Inflammatory macrophage treated with lipopolysaccharide for 4 hours (primary cell): ENCODE measurements around the gene STRAP.

Source experiments
- DNase-seq: peaks from one replicate; pipeline ENCODE4 v3.0.0-alpha.2; 2020

STRAP gene, protein sequence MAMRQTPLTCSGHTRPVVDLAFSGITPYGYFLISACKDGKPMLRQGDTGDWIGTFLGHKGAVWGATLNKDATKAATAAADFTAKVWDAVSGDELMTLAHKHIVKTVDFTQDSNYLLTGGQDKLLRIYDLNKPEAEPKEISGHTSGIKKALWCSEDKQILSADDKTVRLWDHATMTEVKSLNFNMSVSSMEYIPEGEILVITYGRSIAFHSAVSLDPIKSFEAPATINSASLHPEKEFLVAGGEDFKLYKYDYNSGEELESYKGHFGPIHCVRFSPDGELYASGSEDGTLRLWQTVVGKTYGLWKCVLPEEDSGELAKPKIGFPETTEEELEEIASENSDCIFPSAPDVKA

DNA sequence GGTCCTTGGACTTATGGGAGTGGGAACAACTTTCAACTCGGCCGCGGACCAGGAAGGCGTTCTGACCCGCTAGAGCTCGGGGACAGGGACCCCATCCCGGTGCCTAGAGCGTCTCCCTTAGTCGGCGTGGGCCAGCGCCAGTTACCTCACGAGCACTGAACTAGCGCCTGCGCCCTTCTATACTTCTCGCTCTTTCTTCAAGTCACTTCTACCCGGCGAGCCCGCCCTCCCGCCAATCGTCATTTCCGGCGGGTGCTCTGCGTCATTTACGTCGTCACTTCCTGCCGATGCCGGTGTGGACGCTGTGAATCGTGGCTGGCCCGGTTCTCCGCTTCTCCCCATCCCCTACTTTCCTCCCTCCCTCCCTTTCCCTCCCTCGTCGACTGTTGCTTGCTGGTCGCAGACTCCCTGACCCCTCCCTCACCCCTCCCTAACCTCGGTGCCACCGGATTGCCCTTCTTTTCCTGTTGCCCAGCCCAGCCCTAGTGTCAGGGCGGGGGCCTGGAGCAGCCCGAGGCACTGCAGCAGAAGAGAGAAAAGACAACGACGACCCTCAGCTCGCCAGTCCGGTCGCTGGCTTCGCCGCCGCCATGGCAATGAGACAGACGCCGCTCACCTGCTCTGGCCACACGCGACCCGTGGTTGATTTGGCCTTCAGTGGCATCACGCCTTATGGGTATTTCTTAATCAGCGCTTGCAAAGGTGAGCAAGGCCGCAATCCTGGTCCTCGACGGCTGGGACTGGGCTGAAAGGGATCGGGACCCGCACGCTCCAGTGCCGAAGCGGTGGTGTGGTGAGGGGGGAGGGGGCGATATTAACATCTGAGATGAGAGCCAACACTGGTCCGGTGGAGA is at the start of gene STRAP:
STRAP (plus strand) TSS at position 270 of the 854 bp plus-strand sequence; CDS start at position 591, 321 bp downstream.
- peak; percentile 98 for DNase-seq

DNA sequence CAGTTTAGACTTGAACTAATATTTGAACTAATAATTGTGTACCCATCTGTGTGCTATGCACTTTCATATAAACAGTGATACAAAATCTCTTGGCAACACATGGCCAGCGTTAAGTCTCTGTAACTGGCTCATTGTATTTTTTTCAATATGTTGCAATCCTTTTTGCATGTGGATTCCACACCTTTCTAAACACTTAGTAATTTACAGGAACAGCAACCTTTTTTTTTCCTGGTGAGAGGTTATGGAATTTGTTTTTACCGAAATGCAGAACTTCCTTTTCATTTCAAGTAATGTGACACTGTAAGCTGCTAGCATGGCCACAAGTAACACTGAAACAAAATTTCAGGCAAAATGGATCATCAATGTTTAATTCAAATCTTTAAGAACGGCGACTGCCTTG is 47.6 kb upstream of the STRAP start:
- DNase-seq: no peak

DNA sequence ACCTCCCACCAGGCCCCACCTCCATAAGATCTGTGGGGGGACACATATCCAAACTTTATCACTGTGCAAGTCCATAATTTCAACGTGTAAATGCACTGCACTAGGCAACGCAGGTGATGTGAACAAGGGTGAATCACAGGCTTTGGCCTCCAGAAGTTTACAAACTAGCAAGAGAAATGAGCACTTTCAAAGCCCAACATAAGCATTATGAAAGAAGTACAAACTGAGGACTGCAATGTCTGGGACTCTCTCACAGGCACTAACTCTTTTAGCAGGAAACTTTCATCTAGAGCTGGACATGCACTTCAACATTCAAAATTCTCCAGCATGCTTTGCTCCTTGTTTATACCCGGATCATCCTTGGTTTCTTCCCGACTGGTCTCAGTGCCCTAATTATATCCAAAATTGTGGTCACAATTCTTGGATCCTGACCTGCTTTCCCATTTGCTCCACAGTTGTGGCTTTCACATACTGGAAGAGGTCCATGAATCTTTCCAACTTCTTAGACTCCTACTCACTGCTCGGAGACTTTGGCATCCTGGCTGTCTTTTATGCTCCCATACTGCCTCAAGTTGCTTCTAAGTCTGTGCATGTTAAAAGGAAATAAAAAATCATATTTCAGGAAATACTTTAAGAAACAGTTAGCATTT is 44.9 kb upstream of the STRAP start:
- no peak for DNase-seq

DNA sequence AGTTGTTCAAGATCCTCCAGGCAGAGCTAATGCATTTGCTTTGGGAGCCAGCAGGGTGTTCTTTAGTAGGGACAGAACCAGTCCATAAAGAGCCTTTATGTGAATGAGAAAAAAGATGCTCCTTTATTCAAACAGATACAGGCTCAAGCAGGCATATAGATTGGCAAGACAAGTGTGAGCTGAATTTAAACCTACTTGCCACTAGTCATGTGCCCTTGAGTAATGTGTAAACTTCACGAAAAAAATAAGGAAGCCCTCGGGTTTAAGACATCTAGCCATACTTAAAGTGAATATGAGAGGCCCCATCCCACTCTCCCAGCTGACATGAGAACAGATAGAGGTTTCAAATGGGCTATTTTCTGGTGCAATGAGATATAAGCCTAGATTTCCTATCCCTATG is 43.1 kb upstream of the STRAP start:
- DNase-seq: peak; percentile 70

DNA sequence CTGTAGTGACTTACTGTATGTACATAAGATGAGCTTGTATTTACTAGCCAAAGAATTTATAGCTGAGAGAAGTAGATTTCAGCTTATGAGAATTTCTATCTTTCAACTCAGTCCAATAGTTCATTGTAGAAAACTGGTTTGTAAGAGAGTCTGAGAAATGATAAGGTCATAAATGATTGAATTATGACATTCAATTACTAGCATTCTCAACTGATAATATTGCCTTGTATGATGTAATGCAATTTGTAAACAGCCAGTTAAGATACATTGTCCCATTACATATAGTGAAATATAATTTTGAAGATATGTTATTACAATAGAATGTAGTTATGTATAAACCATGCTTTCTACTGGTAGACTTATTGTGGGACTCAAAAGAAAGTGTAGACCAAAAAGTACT is 42.5 kb upstream of the STRAP start:
- no peak for DNase-seq

DNA sequence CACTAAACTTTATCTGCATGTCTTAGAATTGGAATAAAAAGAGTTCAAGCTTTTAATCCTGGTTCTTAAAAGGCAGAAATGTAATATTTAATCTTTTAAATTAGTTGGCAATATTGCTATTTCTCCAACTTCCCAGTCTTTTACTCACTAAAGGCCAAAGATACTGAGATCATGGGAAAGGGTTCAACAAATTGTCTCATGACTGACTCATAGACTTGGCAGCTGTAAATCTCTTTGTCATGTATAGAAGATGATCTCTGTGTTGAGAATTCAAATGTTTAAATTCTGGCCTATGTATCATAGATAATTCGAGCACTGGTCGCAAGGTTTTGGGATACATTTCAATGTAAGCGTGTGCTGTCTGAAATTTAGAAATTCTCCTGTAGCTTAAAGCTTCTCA is 40.1 kb upstream of the STRAP start:
- DNase-seq: no peak

DNA sequence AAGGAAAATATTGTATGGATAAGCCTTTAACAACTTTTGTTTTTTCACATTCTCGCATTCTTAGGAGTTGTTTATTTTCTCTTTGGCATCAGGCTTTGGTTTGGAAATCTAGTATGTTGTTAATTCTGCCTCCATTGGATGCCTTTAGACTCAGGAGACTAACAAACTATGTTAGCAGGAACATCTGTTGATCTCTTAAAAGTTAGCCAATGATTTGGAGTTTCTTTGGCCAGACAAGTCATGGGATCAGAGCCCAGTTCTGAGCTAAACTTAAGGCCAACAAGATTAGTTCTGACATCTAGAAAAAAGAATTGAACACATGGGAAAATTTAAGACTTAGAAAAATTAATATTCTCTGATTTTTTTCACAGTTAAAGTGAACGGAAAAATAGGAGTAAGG is 35.3 kb upstream of the STRAP start:
- DNase-seq: no peak

DNA sequence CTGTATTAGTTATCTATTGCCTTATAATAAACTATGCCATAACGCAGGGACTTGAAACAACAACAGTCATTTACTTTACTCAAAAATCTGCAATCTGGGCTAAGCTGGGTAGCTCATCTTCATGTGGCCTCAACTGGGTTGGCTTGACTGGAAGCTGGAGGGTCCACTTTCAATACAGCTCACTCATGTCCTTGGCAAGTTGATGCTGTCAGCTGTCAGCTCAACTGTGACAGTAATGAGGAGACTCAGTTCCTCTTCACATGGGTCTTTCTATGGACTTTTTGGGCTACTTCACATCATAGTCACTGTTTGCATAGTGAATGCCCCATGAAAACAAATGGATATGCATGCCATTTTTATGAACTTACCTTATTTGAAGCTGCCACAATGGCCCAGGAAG is 33.6 kb upstream of the STRAP start:
- no peak for DNase-seq

DNA sequence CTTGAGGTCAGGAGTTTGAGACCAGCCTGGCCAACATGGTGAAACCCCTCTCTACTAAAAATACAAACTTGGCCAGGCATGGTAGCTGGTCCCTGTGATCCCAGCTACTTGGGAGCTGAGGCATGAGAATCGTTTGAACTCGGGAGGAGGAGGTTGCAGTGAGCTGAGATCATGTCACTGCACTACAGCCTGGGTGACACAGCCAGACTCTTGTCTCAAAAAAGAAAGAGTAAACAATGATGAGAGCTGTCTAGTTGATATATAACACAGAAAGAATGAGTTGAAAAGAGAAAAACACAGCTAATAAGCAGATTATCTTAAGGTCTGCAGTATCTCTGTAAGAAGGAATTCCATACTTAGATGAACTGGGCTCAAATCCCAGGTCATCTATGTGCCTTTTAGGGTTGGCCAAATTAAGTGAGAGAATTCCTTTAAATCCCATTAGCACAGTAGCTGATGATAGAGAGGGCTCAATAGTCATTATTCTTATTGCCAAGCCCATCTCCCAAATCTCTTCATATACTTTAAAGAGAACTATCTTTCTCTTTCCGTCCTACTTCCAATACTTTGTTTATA is 31.1 kb upstream of the STRAP start:
- no peak for DNase-seq

DNA sequence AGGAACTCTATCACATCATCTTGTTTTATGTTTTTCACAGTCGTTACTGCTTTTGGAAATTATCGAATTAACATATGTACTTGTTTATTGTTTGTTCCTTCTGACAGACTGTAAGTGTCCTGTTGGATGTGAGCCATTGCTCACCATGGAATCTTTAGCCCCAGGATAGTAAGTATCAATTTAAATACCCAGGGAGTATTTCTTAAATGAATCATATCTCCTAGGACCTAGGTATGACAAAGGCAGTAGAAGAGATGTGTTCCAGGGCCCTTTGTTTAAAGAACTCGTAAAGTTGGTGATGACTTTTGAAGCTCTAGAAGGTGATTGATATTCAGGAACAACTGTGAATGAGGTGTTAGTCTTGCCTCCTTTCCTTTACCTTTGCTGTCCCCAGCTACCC is 30.3 kb upstream of the STRAP start:
- DNase-seq: no peak

DNA sequence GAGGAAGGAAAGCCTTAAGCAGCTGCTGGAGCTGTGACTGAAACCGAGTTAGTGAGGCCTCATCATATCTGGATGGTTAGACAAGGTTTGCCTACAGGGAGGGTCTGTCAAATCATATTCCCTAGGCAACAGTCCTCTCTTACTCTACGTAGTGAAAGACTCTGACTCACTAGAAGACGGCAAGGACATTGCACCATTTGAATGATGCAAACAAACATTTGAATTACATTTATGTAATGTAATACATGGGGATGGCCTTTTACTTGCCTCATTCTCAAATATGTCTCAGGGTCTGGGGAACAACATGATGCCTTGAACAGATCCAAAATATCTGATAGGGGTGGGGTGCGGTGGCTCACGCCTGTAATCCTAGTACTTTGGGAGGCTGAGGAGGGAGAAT is 29.8 kb upstream of the STRAP start:
- peak; percentile 54 for DNase-seq

DNA sequence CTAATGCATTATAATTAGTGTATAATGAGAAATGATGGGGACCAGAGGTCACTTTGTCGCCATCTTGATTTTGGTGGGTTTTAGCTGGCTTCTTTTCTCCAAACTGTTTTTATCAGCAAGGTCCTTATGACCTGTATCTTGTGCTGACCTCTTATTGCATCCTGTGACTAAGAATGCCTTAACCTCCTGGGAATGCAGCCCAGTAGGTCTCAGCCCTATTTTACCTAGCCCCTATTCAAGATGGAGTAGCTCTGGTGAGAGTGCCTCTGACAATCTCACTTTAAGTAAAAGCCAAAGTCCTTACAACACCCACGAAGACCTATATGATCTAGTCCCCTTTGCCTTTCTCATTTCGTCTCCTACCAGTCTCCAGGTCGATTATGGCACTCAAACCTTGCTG is 28.3 kb upstream of the STRAP start:
- no peak for DNase-seq

DNA sequence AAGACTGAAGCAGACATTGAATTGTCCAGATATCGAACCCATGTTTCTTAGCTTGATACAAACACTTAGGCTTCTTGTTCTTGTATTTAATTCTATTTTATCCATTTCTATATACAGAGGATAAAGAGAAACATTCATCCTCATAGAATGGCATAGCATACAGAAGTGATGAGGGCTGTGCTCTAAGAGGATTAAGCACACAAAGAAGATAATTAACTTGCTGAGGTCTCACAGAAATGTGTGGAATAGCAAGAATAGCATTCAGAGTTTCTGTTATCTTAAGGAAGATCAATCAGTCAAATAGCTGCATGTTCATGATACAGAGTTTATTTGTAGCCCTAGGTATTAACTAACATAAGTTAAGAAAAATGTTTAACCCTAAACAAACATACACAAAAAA is 27.3 kb upstream of the STRAP start:
- no peak for DNase-seq

DNA sequence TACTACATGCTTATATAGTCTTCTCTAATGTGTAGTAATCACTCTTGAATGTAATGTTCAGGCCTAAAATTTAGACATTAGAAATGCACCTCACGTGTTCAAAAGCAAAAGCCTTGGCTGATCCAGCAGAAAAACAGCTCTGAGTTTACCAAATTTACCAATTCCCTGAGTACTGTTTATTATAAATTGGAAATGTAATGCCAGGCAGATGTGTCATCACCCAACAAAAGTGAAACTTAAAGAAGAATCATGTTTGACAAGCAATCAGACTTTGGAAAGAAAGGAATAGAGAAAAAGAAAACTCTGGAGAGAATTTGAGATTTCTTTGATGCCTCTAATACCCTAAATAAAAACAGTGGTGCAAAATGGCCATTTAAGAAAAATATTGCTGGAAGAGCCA is 26.5 kb upstream of the STRAP start:
- peak; percentile 33 for DNase-seq

DNA sequence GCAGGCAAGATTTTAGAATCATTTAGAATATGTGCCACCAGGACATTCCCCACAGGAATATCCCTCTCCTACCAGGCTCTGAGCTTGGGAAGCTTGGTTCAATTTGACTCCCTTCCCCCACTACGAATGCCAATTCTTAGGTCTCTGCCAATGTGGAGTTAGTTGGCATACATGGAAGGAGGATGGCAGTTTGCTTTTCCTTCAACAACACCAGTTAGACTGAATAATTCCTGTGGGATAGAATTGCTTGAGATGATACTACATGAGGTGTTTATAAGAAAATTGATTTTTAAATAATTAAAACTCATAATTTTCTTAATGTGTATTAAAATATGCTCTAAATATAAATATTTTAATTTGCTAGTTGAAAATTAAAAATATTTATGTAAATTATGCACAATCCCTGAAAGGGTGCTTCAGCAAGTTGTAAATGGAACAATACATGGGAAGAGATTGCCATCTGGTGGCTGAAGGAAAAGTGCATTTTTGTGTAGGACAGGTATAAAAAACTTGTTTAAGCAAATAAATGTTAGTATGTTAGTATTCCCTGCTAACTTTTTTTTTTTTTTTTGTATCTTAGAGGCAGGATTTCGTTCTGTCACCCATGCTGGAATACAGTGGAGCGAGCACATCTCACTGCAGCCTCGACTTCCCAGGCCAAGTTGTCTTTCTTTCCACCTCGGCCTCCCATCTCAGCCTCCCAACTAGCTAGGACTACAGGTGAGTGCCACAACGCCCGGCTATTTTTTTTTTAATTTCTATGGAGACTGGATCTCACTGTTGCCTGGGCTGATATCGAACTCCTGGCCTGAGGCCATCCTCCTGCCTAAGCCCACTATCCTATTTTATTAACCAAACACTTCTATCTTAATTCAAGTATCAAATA is 25.8 kb upstream of the STRAP start:
- DNase-seq: peak; percentile 62

DNA sequence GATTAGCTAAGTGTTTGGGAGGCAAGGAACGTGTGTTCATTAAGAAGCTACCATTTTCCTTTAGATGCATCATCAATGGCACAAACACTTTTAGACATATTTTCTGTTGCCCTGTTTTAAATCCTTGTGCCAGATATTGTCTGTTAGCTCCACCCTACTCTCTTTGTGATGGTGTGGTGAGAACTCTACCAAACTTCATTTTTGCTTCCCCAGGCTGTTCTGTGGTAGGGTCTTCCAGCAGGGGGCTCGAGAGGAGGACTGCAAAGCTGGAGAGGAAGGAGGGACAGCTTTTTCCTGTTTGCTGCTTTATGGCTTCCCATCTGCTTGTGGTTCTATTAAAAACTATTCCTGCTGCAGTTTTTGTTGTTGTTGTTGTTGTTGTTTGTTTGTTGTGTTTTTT is 23.8 kb upstream of the STRAP start:
- DNase-seq: no peak

DNA sequence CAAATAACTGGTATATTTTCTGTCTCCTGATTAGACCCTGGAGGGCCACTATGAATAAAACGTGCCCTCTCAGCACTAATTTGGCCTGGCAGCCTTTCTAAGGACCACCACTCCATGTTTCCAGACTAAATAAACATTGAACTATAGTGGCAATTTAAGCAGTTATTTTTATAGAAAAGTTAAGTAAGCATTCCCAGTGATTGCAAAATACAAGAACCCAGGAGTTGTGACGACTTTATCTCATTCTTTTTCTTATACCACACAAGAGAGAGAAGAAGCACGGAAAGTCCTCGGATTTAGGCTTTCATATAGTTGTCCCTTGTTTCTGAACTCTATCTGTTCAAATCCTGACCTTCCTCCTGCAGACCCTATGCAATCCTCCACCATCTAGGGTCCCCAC is 23.1 kb upstream of the STRAP start:
- no peak for DNase-seq

DNA sequence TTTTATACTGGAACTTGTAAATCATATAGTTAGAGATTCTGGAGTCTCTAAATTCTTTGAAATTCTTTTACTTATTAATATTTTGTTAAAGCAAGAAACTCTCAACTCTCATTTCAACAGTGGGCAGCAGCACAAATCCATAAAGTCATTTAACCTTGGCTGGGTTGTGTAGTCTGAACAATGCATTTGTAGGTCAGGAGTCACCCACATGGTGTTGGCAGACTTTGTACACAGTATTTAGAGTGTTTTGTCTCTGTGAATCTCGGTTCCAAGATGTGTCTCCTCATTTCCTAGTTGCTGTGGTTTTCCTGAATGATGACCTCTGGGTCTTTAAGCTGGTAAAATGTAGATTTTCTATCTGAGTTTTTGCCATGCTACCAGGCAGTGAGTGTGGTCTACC is 20.8 kb upstream of the STRAP start:
- DNase-seq: no peak

DNA sequence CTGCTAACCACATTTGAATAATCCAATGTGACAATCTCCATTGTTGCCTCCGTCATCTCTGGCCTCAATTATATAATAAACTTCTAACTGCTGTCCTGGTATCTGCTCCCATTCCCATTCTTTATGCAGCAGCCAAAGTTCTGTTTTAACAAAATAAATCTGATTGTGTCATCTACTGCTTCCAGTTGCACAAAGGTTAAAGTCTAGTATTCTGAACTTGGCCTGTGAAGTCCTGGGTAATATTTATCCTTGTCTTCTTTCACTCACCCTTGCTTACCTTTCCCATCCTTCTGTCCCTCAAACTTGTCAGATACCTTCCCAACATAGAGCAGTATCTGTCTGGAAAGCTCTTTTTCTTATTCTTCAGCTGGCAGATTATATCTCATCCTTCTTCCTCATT is 19.3 kb upstream of the STRAP start:
- DNase-seq: no peak

DNA sequence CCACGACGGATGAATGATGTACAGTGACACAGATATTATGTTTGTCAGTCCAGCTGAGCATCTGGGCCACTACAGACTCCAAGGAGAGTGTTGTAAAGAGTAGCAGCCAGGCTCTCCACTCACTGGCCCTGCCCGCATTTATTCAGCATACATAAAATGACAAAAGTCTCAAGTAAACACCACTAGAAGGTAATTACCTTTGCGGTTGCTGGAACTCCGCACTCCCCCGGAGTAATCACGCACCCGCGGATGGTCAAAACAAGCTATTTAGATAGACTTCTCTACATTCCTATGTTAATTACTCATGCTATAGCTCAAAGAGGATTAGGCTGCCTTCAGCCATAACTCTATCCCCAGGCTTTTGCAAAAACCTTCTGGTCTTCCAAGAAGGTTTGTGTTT is 18.8 kb upstream of the STRAP start:
- DNase-seq: no peak

DNA sequence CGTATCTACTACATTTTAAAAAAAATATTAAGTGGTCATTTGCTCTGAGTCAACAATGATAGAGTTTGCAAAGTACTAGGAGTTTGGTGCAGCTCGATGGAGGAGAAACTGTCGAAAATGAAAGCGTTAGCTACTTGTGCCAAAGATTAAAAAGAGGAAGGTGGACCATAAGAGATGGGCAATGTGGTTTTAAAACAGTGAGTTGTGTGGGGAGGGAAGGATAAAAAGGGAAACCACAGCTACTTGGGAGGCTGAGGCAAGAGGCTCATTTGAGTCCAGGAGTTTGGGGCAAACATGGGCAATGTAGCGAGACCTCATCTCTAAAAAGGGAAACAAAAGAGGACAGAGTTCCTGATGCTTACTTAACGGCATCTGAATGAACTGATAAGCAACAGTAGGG is 18.2 kb upstream of the STRAP start:
- peak; percentile 88 for DNase-seq

DNA sequence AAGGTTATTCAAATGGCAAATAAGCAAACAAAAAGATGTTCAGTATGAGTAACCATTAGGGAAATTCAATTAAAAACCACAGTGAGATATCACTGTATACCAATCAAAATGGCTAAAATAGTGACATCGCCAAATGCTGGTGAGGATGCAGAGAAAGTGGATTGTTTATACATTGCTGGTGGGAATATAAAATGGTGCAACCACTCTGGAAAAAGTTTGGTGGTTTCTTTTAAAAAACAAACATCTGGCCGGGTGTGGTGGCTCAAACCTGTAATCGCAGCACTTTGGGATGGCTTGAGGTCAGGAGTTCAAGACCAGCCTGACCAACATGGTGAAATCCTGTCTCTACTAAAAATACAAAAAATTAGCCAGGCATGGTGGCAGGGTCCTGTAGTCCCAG is 14.0 kb upstream of the STRAP start:
- DNase-seq: no peak

DNA sequence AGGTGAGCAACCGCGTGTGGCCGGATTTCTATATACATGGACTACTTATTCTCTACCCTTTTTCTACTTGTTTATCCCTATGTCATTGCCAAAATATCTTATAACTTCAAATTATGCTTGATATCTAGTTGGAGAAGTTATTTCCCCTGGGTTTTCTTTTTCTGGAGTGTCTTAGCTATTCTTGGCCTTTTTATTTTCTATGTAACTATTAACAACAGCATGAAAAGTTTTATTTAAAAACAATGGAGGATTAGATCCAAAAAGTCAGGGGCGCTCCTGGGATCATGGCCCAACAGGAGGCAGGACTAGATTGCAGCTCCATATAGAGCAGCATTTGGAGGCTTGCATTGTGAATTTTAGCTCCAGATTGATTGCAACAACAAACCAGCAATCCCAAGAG is 8.6 kb upstream of the STRAP start:
- no peak for DNase-seq
